GM23338 (cell line): Measurements from ENCODE around the gene MYH10.

Experiments used
- CREB1 ChIP-seq: fragments of 250-450 bp; sonication (Bioruptor Pico); IDR thresholded peaks from 2 replicates; pipeline ENCODE4 v1.5.0; 2020; ENCODE audit warnings: low read depth, mild to moderate bottlenecking, moderate library complexity
- EZH2 ChIP-seq: fragments of 200-600 bp; sonication (generic); IDR thresholded peaks from one replicate; pipeline ENCODE4 v1.8.0; 2017; ENCODE audit warnings: antibody characterized with exemption, mild to moderate bottlenecking, low read depth; ENCODE audit not compliant: unreplicated experiment
- EZH2phosphoT487 ChIP-seq: fragments of 200-600 bp; sonication (generic); IDR thresholded peaks from one replicate; pipeline ENCODE4 v1.8.1; 2018; ENCODE audit warnings: antibody characterized with exemption; ENCODE audit not compliant: unreplicated experiment
- JUNB ChIP-seq: IDR thresholded peaks from one replicate; pipeline ENCODE4 v1.6.1; 2016; ENCODE audit warnings: antibody characterized with exemption; ENCODE audit not compliant: unreplicated experiment
- NANOG ChIP-seq: IDR thresholded peaks from 2 replicates; pipeline ENCODE4 v1.6.1; 2016; ENCODE audit warnings: antibody characterized with exemption, borderline replicate concordance
- POLR2AphosphoS5 ChIP-seq: IDR thresholded peaks from 2 replicates; pipeline ENCODE4 v1.6.1; 2016; ENCODE audit warnings: antibody characterized with exemption, low read depth
- REST ChIP-seq: IDR thresholded peaks from one replicate; pipeline ENCODE4 v1.6.1; 2018; ENCODE audit warnings: antibody characterized with exemption; ENCODE audit not compliant: unreplicated experiment
- STAT1 ChIP-seq: IDR thresholded peaks from one replicate; pipeline ENCODE4 v1.6.1; 2016; ENCODE audit warnings: antibody characterized with exemption; ENCODE audit not compliant: unreplicated experiment
- ZNF114 ChIP-seq: fragments of 250-450 bp; sonication (Bioruptor Pico); IDR thresholded peaks from 2 replicates; pipeline ENCODE4 v1.5.0; 2020; ENCODE audit warnings: mild to moderate bottlenecking, moderate library complexity
- ZNF462 ChIP-seq: fragments of 250-450 bp; sonication (Bioruptor Pico); IDR thresholded peaks from 2 replicates; pipeline ENCODE4 v1.5.0; 2020; ENCODE audit warnings: mild to moderate bottlenecking, moderate library complexity
- TF ChIP-seq, protein P1 (sequence below), 2 experiments: fragments of 200-600 bp in 1 of 2; sonication (generic) in 1 of 2; conservative IDR thresholded peaks; 2 replicates each; pipeline versions ENCODE4 v1.5.1 to v1.6.1; 2016 to 2017; ENCODE audit warnings: antibody characterized with exemption in 2 of 2, low read depth in 2 of 2, mild to moderate bottlenecking in 2 of 2, moderate library complexity in 1 of 2
- TF ChIP-seq, protein P2 (sequence below): IDR thresholded peaks from 2 replicates; pipeline ENCODE4 v1.6.1; 2016; ENCODE audit warnings: antibody characterized with exemption

- TF ChIP-seq, protein P1, sequence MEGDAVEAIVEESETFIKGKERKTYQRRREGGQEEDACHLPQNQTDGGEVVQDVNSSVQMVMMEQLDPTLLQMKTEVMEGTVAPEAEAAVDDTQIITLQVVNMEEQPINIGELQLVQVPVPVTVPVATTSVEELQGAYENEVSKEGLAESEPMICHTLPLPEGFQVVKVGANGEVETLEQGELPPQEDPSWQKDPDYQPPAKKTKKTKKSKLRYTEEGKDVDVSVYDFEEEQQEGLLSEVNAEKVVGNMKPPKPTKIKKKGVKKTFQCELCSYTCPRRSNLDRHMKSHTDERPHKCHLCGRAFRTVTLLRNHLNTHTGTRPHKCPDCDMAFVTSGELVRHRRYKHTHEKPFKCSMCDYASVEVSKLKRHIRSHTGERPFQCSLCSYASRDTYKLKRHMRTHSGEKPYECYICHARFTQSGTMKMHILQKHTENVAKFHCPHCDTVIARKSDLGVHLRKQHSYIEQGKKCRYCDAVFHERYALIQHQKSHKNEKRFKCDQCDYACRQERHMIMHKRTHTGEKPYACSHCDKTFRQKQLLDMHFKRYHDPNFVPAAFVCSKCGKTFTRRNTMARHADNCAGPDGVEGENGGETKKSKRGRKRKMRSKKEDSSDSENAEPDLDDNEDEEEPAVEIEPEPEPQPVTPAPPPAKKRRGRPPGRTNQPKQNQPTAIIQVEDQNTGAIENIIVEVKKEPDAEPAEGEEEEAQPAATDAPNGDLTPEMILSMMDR (conservative IDR thresholded peaks at IDR 0.05; ENCODE audit: low read depth in 2 of 2) = no peak
- TF ChIP-seq POLR2AphosphoS5 (no peak), EZH2 (no peak), CREB1 (no peak), EZH2phosphoT487 (no peak), REST (no peak), ZNF462 (CRISPR knock-in tag) (no peak), STAT1 (no peak), JUNB (no peak), ZNF114 (CRISPR knock-in tag) (no peak), NANOG (no peak)
- TF ChIP-seq, protein P2, sequence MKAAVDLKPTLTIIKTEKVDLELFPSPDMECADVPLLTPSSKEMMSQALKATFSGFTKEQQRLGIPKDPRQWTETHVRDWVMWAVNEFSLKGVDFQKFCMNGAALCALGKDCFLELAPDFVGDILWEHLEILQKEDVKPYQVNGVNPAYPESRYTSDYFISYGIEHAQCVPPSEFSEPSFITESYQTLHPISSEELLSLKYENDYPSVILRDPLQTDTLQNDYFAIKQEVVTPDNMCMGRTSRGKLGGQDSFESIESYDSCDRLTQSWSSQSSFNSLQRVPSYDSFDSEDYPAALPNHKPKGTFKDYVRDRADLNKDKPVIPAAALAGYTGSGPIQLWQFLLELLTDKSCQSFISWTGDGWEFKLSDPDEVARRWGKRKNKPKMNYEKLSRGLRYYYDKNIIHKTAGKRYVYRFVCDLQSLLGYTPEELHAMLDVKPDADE = no peak
Observed at GRCh38 chr17:8662076-8662831, 31.7 kb upstream of the MYH10 start.
